ENCODE measurements around the gene SLC40A1. TPM values are rescaled to one million over a fixed set of nuclear protein-coding genes. Genes with fewer than 3 reads are reported as not detected.
A peak's percentile ranks its signal among the peaks of the same experiment; 100 is the strongest.

SLC40A1 gene
- total RNA-seq, 4 donors from 2014 or later, result 115 to 285 (median 133) TPM

GRCh38 chr2:189614585-189614984 is 34.0 kb upstream of the SLC40A1 start:
- Histone ChIP-seq H3K27me3 (no peaks in the 10 kb centered on the region), H3K4me1 (peaks cover 19 to 35% of the 10 kb centered on the region in 2 donors), H3K4me3 (replicated peaks in 1 of 3) (no peak overlapping the region), H3K27ac (no peak overlapping the region), H3K9me3 (no peaks in the 10 kb centered on the region), H3K36me3 (no peaks in the 10 kb centered on the region)
- 87 to 90% methylated on average over 4 of the region's 4 CpGs for WGBS, 2 donors
- TF ChIP-seq CTCF (IDR thresholded peaks at IDR 0.05) (no peak), POLR2A (IDR thresholded peaks at IDR 0.05) (no peak)
- DNase-seq, result no peak
- intact Hi-C loops (cut with DNase I), result no loop called here

- H3K27ac ChIP-seq, result peak overlapping the region; percentile 56 to 83 (median 78)
- no peaks in the 10 kb centered on the region for H3K36me3 ChIP-seq
- 41 to 43% methylated on average over 2 of the region's 2 CpGs for WGBS, 2 donors
- TF ChIP-seq POLR2A (IDR thresholded peaks at IDR 0.05) (no peak), CTCF (IDR thresholded peaks at IDR 0.05) (no peak)
- DNase-seq, result peak; percentile 48 to 55
- H3K4me1 ChIP-seq, result peaks cover 26 to 40% of the 10 kb centered on the region in 2 donors
- no peaks in the 10 kb centered on the region for H3K27me3 ChIP-seq
- no peak overlapping the region for H3K4me3 ChIP-seq (replicated peaks in 1 of 3)
- intact Hi-C loops (cut with DNase I), result no loop called here
- no peaks in the 10 kb centered on the region for H3K9me3 ChIP-seq
Measured at GRCh38 chr2:189613650-189614420, 33.2 kb upstream of the SLC40A1 start.

GRCh38 chr2:189613077-189613636 is 32.6 kb upstream of the SLC40A1 start:
- 8% methylated on average over 6 of the region's 6 CpGs for WGBS, 2 donors
- DNase-seq, result peak; percentile 37 to 39
- intact Hi-C loops (cut with DNase I), result no loop called here

GRCh38 chr2:189610700-189611099 is 30.1 kb upstream of the SLC40A1 start:
- TF ChIP-seq POLR2A (IDR thresholded peaks at IDR 0.05), result no peak
- TF ChIP-seq CTCF (IDR thresholded peaks at IDR 0.05), result no peak
- H3K36me3 ChIP-seq, result no peaks in the 10 kb centered on the region
- intact Hi-C loops (cut with DNase I), result no loop called here
- H3K4me3 ChIP-seq (replicated peaks in 1 of 3), result no peak overlapping the region
- H3K9me3 ChIP-seq, result no peaks in the 10 kb centered on the region
- WGBS, 2 donors, result 93 to 97% methylated on average over 2 of the region's 2 CpGs
- peaks cover 26 to 40% of the 10 kb centered on the region in 2 donors for H3K4me1 ChIP-seq
- peak overlapping the region in 2 of 3 donors; percentile 53 to 73 for H3K27ac ChIP-seq
- no peaks in the 10 kb centered on the region for H3K27me3 ChIP-seq
- no peak for DNase-seq

More at GRCh38 chr2:189613077-189613636, 32.6 kb upstream of the SLC40A1 start:
- Histone ChIP-seq H3K4me1 (peaks cover 26 to 40% of the 10 kb centered on the region in 2 donors), H3K36me3 (no peaks in the 10 kb centered on the region), H3K4me3 (replicated peaks in 1 of 3) (no peak overlapping the region), H3K9me3 (no peaks in the 10 kb centered on the region), H3K27ac (peak overlapping the region; percentile 56 to 83 (median 78)), H3K27me3 (no peaks in the 10 kb centered on the region)
- TF ChIP-seq CTCF (IDR thresholded peaks at IDR 0.05), result no peak
- peak in 1 of 2 donors; percentile 58 for TF ChIP-seq POLR2A (IDR thresholded peaks at IDR 0.05)

GRCh38 chr2:189609853-189610252 is 29.3 kb upstream of the SLC40A1 start:
- peak; percentile 31 to 44 for DNase-seq
- no peaks in the 10 kb centered on the region for H3K36me3 ChIP-seq
- WGBS, 2 donors, result 50 to 58% methylated on average over 1 of the region's 1 CpG
- intact Hi-C loops (cut with DNase I), result no loop called here
- H3K4me1 ChIP-seq, result peaks cover 26 to 42% of the 10 kb centered on the region in 2 donors
- peak overlapping the region; percentile 53 to 76 (median 73) for H3K27ac ChIP-seq
- no peaks in the 10 kb centered on the region for H3K27me3 ChIP-seq
- H3K4me3 ChIP-seq (replicated peaks in 1 of 3), result no peak overlapping the region
- H3K9me3 ChIP-seq, result no peaks in the 10 kb centered on the region
- TF ChIP-seq CTCF (IDR thresholded peaks at IDR 0.05) (no peak), POLR2A (IDR thresholded peaks at IDR 0.05) (no peak)

All from thyroid gland (tissue), 4 donors.